ENCODE data around the gene NPDC1.

Gene NPDC1

DNA sequence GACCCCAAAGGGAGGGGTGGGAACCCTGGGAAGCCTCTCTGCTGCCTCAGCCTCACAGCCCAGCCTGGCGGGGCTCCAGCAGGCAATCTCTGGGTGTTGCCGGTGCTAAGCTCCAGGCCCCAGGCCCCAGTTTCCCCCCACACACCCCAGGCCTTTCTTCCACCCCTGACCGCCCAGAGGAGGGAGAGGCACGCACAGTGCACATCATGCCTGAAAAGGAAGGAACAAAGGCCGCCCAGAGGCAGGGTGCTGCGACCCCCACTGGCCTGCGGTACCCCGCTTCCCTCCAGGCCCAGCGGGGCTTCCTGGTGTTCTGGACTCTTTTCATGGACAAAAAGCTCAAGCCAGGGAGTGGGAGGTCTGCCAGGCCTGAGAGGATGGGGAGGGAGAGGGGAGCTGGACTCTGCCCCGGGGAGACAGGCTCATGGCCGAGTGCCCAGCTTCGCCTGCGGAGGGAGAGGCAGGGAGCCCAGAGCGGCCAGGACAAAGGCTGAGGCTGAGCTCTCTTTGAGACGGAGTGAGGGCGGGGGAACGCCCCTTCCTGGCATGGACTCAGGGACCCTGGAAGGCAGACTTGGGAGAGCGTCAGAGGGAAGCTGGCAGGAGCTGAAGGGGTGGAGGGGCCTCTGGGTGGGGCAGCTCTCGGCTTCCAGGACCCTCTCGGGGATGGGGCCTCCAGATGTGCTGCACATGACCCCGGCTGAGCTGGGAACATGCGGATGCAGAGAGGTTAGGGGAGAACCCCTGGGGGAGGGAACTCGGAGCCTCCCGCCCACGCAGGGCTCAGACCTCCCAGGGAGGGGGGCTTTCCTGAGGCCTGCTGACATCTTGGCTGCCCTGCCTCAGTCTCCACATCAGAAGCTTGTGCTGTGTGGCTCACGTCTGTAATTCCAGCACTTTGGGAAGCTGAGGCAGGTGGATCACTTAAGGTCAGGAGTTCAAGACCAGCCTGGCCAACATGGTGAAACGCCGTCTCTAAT, 9.7 kb upstream of the NPDC1 start:
- DNase-seq: no peak

DNA sequence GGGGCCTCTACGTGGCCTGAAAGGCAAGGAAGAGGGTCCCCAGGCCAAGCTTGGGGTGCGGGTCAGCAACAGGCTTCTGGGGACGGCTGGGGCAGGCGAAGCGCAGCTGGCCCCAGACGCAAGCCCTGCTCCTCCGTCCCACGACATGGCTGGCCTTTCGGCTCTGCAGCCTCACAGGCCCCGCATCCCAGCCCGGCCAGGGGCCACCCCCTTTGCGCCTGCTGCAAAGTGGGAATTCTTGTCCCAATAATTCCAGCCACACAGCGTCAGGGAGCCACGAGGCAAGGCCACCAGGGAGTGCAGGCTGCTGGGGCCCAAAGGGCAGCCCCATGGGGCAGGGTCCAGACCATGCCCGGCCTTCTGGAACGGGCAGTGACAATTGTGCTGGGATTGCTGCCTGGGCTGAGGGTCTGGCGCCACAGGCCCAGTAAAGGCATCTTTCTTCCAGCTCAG, 9.0 kb upstream of the NPDC1 start:
- no peak for DNase-seq

DNA sequence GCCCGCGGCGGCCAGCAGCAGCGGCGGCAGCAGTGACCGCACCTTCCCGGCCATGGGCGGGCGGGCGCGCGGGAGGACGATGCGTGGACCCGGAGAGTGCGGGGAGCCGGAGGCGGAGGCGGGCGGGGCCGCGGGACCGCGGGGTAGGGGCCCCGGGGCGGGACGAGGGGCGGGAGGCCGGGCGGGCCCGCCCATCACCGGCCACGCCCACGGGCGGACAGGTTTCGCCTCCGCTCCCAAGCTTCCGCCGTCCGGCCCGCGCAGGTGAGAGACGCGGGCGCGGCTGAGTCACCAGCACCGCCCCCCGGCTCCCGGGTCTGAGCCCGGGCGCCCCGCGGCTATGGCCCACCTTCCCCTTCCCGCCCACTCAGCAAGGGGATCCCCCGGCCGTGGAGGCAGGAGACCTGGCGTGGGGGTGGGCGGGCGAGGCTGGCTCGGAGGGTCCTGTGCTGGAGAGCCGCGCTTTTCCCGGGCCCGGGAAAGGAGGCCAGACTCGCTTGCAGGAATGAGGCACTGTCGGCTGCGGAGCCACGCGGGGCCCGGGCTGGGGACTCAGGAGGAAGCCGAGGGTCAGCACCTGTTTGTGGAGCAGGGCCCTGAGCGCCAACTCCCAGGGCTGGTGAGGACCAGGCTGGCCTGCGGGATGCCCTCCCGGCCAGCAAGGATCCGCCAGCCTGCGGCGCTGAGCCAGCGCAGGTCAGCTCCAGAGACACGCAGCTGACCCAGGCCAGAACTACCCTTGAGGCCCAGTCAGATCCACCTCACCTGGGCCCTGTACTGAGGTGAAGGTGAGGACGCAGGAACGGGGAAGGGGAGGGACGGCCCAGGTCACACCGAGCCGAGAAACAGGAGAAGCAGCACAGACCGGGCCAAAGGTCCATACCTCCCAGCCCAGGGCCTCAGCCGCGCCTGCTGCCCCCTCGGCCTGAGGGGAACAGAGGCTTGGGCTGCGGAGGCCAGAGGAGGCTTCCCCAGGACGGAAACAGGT, 8.3 kb upstream of the NPDC1 start, which contains the start of gene ENTPD2:
Gene ENTPD2, minus strand, starts transcription at position 118 of the 988 bp plus-strand sequence. Its CDS starts 64 bp downstream, at position 54.
- no peak for DNase-seq

DNA sequence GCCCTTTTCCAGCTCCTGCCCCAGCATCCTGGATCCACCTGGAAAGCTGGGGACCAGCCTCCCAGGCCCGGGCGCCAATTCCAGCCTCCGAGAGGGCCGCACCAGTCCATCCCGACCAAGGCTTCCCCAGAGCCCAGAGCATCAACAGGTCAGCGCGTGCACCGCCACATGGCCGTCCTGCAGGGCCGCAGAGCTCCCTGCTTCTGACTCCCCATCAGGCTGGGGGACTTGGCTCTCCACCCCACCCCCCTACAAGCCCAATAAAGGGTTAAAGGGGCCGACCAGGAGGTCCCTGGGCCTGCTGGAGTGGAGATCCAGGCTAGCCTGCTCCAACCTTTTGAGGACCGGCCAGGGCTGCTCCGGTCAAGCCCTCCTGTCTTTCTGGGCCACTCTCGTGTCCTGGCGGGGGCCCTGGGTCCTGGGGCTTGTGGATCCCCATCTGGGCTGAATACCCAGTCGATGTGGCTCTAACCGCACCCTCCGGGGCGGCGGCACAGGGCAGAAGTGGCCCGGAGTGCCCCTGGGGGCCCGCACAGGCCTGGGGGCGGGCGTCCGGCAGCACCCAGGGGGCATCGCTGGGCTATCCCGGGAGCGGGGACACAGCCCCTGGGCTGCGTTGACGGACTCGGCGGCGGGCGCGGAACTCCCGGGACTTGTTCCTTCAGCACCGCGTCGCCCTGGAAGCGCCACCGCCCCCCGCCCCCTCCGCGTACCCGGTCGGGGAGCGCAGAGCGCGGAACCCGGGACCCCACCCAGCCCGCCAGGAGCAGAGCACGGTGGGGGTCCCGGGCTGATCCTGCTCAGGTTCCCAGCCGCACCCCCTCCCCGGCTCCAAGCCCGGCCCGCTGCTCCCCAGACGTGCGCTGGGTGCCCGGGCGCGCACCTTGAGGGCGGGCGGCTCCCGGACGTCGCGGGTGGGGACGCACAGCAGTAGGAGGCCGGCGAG, 7.3 kb upstream of the NPDC1 start:
- no peak for DNase-seq

DNA sequence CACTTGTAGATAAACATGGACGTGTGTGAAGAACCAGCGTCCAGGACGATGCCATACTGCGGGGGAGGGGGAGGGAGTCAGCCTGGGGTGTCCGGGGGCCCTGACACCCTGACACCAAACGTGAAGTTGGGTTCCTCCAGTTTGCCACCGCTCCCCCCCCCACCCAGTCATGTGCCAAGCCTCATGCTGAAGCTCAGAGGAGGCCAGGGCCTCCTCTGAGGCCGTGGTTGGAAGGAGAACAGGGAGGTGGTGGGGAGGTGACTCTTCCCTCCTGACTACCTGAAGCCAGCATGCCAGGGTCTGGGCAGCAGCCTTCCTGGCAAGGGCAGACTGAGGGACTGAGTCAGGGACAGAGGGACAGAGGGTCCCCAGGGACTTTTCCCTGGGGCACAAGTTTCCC, 6.3 kb upstream of the NPDC1 start:
- DNase-seq: no peak

DNA sequence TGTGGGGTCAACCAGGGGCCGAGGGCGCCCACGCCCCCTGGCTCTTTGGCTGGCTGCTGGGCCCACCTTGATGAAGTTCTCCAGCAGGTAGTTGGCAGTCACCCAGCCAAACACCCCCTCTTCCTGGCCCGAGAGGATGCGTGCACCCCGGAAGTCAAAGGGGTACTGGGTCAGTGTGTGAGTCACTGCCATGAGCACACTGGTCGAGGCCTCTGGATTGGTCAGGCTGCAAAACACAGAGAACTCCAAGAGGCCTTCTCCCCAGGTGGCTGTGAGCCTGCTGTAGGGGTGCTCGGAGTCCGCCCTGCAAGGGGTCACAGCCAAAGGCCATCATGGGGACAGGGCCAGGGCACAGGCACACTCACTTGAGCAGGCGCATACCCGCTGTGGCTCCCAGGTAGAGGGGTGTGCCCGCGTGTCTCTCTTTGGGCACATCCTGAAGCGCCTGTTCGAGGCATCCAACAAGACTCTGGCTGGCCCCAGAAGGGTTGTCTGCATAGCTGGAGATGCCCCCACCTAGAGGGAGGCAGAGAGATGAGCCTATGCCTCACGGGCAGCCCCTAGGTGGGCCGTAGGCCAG, 5.3 kb upstream of the NPDC1 start:
- DNase-seq: no peak

DNA sequence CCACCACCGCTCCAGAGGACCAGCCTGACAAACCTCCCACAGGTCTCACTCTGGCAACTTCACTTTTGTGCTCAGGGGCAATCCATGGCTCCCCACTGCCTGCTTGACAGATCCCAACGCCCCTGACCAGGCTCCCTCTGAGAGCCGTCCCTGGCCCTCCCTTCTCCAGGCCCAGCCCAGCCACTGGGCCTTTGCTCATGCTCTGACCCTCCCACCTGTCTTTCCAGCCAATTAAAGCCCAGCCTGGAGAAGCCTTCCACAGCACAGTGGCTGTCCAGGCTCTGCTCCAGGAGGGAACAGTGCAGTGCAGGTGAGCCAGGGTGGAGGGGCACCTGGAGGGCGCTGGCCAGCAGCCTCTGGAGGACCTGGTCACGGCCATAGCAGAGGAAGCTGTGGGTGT, 4.6 kb upstream of the NPDC1 start:
- no peak for DNase-seq

DNA sequence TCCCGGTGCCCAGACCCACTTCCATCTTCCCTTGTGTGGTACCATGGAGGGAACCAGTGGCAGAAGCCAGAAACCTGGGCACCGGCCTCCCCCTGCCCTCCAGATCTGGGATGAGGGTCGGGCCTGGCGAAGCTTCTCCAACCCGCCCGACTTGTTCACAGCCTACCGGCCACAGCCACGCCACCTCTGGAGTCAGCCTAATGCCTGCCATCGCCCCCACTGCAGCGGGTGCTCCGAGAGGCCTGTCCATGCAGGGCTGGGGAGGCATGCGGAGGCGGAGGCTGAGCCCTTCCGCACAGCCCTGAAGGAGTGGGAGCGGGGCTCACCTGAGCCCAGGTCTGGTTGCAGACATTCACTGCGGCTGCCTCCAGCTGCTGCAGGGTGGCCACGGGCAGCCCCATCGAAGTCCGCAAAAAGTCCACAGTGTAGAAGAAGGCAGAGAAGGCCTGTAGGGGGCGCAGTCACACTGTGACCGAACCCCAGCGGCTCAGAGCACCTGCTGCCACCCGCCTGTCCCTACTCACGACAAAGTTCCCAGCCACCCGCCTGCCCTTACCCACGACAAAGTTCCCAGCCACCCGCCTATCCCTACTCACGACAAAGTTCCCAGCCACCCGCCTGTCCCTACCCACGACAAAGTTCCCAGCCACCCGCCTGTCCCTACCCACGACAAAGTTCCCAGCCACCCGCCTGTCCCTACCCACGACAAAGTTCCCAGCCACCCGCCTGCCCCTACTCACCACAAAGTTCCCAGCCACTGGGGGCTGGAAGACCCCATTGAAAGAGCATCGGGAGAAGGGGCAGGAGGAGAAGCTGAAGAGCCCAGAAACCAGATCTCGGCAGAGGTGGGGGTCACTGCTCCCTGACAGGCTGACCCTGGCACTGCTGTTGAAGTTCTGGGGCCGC, 3.8 kb upstream of the NPDC1 start:
- DNase-seq: no peak

DNA sequence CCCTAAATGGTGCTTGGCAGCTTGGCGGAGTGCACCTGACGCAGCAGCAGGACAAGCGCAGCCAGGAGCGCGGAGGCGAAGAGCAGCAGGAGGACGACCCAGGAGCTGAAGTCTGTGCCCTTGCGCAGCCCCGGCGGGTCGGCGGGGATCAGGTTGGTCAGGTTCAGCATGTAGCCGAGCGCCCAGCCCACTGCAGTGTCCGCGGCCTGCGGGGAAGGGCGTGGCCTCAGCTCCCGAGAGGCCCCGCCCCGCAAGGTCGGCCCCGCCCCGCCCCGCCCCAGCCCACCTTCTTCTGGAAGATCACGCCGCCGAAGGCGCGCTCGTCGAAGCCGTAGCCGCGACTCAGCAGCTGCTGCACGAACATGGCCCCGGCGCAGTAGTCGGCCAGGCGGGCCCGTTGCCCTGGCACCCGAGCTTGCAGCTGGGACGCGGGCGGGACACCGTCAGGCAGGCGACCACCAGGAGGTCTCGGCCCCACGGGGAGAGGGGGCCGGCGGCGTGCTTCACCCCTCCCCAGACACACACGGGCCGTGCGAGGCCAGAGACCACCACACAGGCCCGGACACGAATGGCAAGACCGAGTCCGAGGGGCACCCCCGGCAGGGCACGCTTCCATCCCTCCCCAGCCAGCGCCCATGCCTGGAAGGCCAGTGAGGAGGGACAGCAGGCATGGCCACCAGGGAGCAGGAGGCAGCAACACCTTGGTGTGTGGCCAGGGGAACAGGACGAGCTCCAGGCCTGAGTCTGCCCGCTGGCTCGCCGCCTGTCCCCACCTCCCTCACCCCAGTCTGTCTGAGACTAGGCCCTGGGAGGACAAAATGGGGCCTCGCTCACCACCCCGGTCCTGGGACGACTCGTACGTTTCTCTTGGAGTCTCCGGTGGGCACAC, 2.9 kb upstream of the NPDC1 start:
- DNase-seq: no peak

DNA sequence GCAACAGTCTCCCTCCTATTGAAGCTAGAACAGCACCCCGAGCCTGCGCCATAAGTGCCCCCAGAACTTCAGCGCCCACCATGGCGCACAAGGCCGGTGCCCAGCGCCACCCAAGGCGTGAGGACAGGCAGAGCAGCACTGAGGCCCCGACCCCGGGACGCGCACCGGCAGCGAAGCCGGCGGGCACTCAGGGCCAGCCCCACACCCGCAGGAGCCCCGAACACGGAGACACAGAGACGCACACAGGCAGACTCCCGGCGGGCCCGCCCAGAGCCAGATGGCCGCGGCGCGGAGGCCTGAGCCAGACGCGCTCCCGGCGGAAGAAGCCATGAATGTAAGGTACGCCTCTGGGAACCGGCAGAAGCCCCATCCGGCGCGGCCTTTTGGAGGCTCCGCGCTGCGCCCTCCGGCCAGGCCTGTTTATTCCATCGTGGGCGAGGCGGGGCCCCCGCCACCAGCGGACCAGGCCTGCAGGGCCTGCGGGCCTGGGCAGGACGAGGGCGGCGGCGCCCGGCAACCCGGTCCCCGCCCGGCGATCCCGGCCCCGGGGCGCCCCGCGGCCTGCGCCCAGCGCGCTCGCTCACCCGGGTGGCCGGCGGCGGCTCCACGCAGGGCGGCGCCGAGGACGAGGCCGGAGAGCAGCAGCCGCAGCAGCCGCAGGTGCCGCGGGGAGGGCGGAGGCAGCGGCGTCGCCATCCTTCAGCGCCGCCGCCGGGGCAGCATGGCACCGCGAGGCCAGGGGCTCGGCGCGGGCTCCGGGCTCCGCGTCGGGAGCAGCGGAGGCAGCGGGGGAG, 486 bp downstream of the NPDC1 start:
- DNase-seq: no peak

DNA sequence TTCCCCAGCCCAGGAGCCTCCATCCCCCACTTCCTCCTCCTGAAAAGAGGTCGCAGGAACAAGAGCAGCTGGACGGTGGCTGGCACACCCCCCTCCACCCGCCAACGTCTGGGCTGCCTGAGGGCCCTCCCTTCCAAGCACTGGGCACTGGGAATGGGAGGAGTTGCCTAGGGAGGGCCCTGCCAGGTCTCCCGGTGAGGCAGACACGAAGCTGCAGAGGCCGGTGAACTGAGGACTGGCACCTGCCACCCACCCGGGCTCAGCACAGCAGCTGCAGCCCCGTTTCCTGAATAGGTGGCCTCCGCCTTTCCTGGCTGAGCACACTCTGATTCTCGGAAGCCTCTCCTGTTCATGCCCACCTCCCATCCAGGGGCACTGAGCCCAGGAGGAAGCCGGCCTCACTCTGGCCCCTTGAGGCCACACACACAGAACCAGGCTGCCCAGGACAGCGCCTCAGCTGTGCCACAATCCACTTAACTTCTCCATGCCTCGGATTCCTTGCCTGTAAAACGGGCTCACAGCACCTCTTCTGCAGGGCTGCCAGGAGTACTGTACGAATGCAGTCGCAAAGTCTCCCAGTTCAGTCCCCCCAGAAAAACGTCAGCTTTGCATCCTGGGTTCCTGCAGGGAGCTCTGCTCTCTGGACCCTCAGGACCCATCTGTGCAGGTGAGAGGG, 1.3 kb downstream of the NPDC1 start:
- DNase-seq: no peak

DNA sequence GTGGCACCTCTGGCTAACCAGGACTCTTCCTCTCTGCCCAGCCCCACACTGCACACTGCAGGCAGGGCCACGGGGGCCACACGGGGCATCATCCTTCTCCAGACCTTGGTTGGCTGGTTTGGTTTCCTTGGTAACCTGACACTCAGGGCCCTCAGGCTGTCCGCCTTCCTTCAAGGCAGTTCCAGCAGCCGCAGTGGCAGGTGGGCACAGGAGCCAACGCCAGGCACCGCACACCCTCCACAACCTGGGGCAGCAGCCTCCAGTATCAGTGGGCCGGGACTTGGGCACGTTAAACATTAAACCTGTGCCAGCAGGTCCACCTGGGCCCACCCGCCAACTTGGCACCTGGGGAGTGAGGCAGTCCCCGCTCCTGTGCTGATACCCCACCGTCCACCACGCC, 1.9 kb downstream of the NPDC1 start:
- no peak for DNase-seq

DNA sequence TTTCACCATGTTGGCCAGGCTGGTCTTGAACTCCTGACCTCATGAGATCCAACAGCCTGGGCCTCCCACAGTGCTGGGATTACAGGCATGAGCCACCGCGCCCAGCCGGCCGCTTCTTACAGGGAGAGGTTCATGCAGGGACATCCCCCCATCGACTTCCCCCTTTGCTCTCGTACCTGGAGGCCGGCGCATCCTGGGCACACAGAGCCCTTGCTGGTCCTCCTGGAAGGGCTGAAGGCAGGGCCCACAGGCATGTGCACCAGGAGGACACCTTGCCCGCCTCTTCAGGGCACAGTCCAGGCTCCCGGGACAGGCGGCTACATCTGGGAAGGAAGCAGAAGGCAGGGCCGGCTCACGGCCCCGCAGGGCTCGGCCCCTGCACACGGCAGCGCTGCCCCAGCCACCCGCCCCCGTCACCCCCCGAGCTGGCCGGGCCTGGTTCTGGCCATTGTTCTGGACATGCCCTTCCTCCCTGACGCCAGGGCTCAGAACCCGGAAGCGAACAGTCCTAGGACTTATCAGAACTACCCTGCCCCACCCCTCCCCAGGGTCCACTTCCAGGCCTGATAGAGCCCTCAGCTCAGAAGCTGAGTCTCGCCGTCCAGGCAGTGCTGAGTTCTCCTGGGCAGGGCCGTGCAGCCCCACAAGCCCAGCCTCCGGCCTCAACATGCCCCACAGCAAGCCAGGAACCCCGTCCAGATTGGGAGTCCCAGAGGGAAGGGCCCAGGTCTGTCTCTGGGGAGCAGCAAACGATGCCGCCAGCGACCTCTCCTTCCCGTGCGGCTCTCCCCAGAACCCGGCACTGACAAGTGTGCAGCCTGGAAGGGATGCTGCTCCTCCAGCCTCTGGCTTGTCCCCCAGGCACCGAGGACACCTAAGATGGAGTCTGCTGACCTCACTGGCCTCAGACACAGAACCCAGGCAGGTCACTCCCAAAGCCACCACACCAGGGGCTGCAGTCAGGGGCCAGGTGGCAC, 2.9 kb downstream of the NPDC1 start:
- no peak for DNase-seq

DNA sequence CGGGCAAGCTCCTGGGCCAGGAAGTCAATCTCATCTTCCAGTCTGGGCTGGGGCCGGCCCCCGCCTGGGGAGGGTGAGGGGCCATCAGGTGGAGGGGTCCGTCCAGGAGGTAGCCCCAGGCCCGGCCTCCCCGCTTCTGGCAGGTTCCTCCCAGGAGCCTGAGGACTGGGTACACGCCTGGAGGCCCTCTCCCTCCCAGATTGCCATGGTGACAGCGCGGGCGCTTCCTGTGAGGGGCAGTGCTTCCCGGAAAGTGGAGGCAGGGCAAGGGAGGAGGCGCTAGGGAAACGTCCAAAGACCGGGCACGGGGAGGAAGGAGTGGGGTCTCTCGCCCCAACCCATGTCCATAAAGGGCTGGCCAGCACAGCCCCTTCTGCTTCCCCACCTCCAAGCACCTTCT, 4.9 kb downstream of the NPDC1 start:
- no peak for DNase-seq

DNA sequence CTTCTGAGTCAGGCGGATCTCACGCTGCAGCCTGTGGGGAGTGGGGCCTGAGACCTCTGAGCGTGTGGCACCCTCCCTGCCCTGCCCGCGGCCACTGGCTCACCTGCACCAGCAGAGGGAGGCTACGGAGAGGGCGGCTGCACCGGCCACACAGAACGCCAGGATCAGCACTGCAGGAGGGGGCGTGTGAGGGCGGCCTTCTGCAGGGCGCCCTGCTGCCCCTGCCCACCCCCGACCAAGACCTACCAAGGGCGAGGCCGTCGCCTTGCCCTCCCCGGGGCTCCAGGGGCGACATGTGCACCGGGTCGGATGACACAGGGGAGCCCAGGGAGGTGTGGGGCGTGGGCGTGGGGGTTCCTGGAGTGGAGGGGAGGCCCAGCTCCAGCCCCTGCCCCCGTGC, 5.4 kb downstream of the NPDC1 start:
- no peak for DNase-seq

DNA sequence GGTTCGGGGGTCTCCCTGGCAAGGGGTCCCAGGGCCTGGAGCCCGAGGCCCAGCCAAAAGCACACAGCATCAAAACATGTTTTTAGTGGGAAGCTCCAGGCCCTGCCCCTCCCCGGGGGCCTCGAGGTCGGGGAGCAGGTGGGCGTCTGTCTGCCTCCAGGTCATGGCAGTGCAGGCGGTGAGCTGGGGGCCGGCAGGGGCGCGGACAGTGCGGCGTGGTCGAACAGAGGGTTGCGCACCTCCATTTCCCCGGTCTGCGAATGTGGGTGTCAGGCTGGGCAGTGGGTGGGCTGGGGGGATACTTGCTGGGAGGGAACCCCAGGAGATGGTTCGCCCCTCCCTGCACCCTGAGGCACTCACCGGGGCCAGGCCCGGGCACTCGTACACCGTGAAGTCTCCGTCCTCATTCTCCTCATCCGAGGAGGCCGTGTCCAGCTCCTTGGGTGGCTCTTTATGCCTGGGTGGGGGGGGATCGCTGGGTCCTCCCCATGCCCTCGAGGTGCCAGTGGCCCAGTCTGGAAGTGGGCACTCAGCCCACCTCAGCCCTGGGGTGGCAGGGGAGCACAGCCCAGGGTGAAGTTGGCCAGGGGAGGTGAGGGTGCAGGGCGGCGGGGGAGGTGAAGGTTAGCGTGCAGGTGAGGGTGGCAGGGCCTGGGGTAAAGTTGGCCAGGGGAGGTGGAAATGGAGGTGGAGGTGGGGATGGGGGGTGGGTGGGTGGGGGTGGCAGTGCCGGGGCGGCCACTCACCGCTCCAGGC, 6.2 kb downstream of the NPDC1 start:
- DNase-seq: no peak

Data from NK-92 treated with Interleukin-12 subunit alpha and Interleukin-12 subunit beta, amount 100 ng/mL, for 24 hours (cell line).